ENCODE data around the gene EIF4A2.

DNA sequence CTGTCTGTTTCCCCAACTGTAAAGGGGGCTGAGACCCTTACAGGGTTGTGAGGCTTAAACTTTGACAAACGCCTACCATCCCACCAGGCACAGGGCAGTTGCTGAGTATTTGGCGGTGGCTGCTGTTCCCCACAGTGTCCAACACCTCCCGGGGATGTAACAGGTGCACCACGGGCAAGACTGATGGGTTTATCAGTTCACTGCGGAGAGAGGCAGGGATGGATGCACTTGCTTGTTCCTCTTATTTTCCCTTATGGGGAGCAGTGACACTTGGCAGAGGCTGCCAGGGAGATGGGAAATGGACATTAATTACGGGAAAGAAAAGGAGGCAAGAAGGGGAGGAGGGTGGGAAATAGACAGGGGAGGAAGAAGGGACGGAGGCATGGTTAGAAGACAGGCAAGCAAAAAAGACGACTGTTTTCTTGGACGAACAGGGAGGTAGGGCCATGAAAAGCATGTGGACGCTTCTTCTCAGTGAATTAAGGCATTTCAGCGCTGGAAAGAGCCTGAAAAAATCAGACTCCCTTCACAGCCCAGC lies 42.6 kb downstream of the EIF4A2 start:
- TF ChIP-seq ZNF274 (IDR thresholded peaks at IDR 0.05; ENCODE audit: low read depth, low read length): no peak
- TF ChIP-seq YY1 (IDR thresholded peaks at IDR 0.05; ENCODE audit: insufficient read depth, insufficient read length): no peak

All from NT2/D1 (cell line).